Adipose tissue (tissue), 3 donors: ENCODE measurements around the gene LENEP. TPM values are rescaled to one million over a fixed set of nuclear protein-coding genes. Genes with fewer than 3 reads are reported as not detected.
A peak's percentile ranks its signal among the peaks of the same experiment; 100 is the strongest.

Experiments used
- H3K27ac ChIP-seq: one replicate; pipeline ENCODE4 v1.5.1; 2013; ENCODE audit warnings: low read depth, low read length
- WGBS, 3 donors: extraction: QIAGEN DNeasy Blood & Tissue Kit; methylation state at CpG; one replicate each; pipeline ENCODE4 v1.1.7; 2013; 5-methylcytosine and 5-hydroxymethylcytosine counted together
- polyA plus RNA-seq, 3 donors: library from polyadenylated mRNA; stranded (reverse); fragments of 200-250 nt; gene quantifications; one replicate each; pipeline ENCODE4 v1.2.3, GENCODE V29; 2013
- donor health status: healthy with polysubstance abuse.
- donor health status: Bipolar disorder and iron deficiency.
- donor health status: healthy.

Gene LENEP
- polyA plus RNA-seq, 3 donors = not detected

DNA sequence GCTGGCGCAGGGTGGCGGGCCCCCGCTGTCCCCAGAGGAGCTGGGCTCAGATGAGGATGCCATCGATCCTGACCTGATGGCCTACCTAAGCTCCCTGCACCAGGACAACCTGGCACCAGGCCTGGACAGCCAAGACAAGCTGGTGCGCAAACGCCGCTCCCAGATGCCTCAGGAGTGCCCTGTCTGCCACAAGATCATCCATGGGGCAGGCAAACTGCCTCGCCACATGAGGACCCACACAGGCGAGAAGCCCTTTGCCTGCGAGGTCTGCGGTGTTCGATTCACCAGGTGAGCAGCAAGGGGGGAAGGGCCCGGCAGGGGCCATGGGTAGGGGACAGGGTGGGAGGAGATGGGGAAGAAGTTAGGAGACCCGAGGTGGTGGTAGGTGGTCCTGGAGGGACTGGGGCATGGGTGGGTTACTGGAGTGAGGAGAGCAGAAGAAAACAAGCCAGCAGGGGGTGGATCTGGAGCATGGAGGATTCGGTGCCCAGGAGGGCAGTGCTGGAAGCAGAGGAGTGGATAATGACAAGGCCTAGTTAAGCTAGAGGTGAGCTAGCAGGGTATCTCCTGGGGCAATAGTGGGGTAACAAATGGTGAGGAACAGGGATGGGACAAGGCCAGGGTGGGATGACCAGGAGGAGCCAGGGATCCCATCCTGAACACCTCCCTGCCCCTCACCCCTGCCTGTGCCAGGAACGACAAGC is 22.3 kb downstream of the LENEP start:
- no peak overlapping the region for H3K27ac ChIP-seq
- 82 to 85% (median 85%) methylated on average over 16 of the region's 16 CpGs for WGBS, 3 donors

DNA sequence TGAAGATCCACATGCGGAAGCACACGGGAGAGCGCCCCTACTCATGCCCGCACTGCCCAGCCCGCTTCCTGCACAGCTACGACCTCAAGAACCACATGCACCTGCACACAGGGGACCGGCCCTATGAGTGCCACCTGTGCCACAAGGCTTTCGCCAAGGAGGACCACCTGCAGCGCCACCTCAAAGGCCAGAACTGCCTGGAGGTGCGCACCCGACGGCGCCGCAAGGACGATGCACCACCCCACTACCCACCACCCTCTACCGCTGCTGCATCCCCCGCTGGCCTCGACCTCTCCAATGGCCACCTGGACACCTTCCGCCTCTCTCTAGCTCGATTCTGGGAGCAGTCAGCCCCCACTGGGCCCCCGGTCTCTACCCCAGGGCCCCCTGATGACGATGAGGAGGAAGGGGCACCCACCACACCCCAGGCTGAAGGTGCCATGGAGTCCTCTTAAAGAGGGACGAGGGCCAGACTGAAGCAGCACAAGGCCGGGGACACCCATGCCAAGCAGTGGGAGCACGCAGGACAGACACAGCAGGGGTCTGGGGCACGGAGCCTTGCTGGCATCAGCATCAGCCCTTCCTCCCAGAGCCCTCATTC is 22.9 kb downstream of the LENEP start:
- H3K27ac ChIP-seq = no peak overlapping the region
- 71 to 82% (median 77%) methylated on average over 24 to 26 of the region's 26 CpGs for WGBS, 3 donors

DNA sequence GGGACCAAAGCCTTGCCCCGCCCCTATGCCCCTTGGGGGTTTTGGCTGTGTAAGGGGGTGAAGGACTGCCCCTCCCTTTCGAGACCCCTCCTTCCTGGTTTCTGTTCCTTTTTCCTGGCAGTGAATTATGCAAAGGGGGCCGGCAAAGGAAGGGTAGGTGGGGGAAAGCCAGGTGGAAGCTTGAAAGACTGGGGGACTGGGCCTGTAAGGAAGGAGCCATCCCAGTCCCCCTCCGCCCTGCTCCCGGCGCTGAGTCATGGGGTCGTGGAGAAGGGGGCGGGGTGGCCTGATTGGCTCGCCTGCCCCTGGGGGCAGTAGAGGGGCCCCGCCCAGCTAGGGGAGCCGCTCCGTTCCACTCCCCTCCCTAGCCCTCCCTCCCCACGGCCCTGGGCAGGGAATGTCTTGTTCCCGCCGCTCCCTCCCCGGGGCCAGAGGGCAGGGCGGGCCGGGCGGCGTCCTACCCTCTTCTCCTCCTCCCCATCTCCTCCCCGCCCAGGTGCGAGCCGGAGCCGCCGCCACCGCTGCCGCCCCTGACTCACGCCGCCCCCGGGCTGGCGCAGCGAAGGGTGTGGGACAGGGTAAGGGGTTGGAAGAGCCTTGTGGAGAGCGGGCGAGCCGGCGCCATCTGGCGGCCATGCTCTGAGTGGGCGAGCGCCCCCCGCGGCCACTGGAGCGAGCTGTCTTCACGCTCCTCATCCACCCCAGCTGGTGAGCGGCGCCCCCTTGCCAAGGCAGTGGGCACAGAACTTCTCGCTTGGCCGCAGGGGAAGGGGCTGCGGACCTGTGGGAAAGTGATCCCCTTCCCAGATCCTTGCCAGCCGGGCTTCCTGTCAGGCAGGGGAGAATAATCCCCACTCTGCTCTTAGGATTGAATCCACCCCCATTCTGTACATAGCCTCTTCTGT is 23.9 kb downstream of the LENEP start:
- H3K27ac ChIP-seq = peak overlapping the region; percentile 57
- 3 to 7% (median 3%) methylated on average over 23 to 49 of the region's 49 CpGs for WGBS, 3 donors

DNA sequence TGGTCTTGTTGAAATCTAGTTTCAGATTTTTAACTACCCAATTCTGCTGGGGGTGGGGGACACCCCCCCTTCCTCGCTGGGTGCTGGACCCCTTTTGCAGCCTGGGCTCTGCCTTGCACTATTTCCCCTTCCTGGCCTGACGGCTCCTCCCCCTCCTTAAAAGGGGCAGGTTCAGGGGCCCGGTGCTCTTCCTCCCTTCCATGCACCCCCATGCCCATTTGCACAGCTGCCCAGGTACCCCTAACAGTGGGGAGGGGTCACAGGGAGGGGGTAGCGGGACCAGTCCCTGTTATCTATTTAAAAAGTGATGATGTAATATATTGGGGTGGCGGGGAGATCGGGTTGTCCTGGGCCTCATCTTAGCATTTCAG is 24.5 kb downstream of the LENEP start:
- H3K27ac ChIP-seq = no peak overlapping the region
- 37 to 53% (median 49%) methylated on average over 6 of the region's 6 CpGs for WGBS, 3 donors

DNA sequence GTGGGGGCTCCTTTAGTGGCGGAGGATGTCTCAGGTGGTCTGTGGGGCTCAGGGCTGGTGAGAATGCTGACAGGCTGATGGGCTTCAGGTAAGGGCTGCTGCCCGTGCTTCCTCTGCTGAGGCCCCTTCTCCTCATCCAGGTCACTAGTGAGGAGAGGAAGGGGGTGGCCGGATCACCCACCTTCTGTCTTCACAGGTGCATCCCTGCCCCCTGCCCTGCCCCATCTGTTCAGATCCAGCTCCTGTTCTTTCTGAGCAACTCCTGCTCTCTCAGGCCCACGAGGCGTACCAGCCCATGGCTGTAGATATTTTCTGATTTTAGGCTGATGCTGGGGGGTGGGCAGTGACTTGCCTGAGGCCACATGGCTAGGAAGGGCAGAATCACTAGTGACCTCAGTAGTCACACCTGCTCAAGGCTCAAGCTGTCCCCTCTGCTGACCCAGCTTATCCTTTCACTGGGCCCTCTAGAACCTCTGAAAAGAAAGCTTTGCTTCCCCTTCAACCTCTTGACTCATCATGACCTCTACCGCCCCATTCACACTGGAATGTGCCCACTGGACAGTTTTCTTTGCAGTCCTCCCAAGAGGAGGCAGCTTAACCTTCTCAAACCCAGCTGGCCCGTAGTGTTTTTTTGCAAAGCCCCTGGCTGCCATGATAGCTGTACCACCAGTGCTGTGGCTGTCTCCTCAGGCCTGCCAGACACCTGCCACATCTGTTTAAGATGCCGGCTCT is 25.4 kb downstream of the LENEP start:
- H3K27ac ChIP-seq = no peak overlapping the region
- 84 to 90% (median 85%) methylated on average over 8 of the region's 8 CpGs for WGBS, 3 donors

DNA sequence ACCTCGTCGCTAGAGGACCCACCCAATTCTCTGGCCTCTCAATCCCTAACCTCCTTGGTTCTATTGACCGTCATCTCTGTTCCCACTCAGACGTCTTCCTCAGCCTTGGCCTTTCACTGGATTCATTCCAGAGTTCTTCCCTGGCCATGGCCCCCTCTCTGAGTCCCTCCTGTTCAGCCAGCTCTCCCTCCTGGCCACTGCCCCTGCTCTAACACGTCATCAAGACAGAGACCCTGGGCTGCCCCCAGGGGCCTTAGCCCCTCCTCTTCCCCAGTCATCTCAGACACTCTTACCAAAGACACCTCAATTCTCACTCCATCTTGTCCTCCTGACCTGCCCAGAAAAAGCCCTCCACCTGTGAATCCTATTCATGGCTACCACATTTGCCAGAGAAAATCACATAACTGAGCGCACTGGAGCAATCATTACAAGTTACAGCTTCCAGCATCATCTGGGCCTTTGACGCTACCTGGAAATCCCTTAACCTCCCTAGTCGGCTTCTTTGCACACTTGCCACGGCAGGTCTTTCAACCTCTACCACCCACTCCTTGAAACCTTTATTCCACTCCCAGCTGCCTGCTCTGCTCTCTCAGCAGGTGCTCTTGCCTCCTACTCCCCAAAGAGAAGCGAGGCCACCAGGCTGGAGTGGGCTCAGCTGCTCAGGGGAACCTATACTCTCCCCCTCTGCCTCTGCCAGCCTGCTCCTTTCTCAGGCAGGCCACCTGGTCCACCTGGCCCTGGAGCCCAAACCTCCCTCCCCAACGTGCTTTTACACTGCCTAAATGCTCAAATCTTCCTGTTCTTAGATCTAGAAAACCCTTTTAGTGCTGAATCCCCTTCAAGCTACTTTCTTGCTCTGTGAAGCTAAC is 26.2 kb downstream of the LENEP start:
- WGBS, 3 donors = 75 to 87% (median 82%) methylated on average over 11 of the region's 11 CpGs
- no peak overlapping the region for H3K27ac ChIP-seq

DNA sequence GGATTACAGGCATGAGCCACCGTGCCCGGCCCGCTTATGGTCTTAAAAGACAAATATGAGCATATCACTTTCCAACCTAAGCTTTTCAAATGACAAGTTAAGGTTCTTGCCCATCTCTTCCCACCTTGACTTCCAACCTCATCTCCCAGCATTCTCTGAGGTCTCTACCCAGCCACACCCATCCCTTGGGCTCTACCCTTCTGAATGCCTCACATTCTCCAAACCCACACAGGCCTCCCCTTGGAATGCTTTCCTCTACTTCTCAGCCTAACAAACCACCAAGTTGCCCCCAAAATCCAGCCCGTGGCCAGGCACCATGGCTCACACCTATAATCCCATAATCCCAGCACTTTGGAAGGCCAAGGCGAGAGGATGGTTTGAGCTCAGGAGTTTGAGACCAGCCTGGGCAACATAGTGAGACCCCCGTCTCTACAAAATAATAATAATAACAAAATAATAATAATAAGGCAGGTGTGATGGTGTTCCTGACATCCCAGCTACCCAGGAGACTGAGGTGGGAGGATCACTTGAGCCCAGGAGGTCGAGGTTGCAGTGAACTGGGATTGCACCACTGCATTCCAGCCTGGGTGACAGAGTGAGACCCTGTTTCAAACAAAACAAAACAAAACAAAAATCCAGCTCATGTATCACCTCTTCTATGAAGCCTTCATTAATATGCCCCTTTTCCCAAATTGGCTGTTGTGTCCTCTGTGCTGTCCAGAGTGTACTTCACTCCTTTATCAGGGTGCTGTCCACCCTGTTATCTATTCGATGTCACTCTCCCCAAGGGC is 28.9 kb downstream of the LENEP start:
- WGBS, 3 donors = 84 to 89% (median 85%) methylated on average over 8 of the region's 8 CpGs
- H3K27ac ChIP-seq = no peak overlapping the region

DNA sequence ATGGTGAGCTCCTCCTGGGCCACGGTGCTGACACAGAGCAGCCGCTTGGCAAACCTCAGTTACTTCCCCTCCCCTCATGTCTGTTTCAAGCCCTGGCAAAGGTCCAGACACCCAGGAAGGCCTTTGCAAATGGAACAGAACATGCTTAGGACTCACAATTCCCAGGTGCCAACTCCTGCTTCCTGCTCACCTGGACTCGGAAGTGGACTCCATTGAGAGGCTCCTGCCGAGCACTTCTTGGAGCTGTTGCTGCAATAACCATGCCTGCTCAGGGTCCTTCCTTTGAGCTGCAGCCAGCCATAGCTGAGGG is 29.5 kb downstream of the LENEP start:
- WGBS, 3 donors = 39 to 63% (median 56%) methylated on average over 4 of the region's 4 CpGs
- no peak overlapping the region for H3K27ac ChIP-seq

DNA sequence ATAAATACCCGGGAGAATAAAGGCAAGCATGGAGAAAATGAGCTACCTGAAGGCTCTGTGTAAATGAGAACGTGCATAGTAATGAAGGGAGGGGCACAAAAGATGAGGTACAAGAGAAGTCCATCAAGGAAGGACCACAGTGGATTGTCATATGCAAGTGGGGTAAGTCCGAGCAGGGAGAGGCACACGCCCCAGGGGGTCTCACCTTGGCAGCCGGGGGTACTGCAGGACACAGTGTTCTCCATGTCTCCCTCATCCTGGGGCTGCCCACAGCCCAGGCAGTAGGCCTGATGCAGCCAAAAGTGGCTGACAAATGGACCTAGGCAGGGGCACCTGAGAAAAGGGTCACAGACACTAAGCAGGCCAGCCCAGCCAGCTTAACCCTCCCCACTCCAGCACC is 30.2 kb downstream of the LENEP start:
- H3K27ac ChIP-seq = no peak overlapping the region
- 74 to 88% (median 83%) methylated on average over 5 of the region's 5 CpGs for WGBS, 3 donors

DNA sequence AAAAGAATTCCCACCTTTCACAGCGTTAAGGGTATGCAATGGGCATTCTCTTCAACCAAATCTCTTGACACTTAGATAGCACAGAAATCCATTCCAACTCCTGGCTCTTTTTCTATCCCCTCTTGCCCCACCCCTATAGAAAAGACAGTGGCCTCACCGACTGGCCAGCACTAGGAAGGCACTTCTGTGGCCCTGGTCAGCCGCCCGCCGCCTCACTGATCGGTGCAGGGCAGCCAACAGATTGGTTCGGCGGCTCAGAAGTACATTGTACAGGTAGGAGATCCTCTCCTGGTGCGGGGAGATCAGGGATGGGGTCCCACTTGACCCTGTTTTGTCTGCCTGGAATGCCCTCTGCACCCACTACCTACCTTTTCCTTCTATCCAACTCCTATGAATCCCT is 30.9 kb downstream of the LENEP start:
- 89 to 91% (median 90%) methylated on average over 9 of the region's 9 CpGs for WGBS, 3 donors
- H3K27ac ChIP-seq = no peak overlapping the region

DNA sequence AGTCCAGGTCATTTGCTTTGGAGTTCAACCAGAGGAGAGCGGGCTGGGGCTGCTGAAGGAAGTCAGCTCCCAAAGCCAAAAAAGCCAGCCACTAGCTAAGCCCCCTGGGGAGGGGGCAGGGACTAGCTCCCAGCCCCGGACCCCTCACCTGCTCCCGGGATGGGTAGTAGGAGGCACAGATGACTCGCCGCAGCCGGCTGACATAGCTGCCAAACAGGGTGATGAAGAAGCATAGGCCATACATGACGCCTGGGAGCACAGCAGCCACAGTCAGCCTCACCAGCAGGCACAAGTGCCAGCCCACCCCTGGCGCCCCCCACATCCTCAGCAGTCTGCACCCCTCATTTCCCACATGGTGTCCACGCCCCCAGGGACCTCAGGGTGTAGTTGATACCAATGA is 32.8 kb downstream of the LENEP start:
- H3K27ac ChIP-seq = no peak overlapping the region
- WGBS, 3 donors = 68 to 78% (median 75%) methylated on average over 9 of the region's 9 CpGs

DNA sequence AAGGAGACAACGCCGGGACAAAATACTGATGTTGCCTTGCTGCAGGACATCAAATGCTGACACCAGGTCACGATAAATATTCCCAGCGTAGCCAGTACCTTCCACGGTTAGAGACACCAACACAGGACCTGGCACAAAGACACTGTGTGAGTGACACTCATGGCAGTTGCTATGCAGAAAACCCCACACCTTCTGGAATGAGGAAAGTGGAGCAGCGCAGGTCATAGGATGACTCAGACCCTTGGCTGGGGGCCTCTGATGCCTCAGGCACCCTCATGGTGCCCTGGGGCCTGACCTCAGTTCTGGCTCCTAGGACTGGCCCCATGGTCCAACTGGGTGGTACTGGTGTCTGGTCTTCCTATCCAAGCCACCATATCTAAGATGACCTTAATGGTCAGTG is 33.2 kb downstream of the LENEP start:
- no peak overlapping the region for H3K27ac ChIP-seq
- WGBS, 3 donors = 91 to 95% (median 91%) methylated on average over 6 of the region's 6 CpGs

DNA sequence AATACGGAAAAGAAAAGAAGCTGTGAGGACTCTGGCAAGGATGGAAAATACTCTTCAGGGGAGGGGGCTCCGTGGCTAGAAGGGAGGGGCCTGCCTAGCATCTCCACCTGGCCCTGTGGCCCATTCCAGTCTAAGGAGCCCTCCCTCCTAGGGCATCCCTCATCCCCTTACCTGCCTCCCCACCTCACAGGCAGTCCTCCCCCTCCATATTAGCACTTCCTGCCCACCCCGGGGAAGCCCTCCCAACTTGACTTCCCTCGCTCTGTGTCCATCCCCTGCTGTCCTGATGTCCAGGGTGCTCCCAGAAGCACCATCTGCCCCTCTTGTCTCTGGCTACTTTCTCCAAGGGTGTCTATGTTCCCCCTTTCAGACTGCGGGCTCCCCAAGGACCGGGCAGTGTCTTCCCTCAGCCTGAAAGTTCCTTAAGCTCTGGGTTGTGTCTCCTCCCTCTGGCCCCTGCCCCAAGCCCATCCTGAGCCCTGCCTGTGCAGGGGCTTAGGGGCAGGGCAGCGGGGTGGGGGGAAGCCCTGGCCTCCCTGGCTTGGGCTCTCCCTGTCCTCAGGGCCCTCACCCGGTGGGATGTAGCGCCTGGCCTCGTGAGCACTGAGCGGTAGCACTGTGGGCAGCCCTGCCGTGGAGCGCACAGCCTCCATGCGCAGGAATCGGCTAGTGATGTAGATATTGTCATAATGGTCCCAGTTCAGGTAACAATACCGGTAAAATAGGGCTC is 36.3 kb downstream of the LENEP start:
- WGBS, 3 donors = 84 to 87% (median 85%) methylated on average over 15 to 16 of the region's 16 CpGs
- H3K27ac ChIP-seq = no peak overlapping the region

DNA sequence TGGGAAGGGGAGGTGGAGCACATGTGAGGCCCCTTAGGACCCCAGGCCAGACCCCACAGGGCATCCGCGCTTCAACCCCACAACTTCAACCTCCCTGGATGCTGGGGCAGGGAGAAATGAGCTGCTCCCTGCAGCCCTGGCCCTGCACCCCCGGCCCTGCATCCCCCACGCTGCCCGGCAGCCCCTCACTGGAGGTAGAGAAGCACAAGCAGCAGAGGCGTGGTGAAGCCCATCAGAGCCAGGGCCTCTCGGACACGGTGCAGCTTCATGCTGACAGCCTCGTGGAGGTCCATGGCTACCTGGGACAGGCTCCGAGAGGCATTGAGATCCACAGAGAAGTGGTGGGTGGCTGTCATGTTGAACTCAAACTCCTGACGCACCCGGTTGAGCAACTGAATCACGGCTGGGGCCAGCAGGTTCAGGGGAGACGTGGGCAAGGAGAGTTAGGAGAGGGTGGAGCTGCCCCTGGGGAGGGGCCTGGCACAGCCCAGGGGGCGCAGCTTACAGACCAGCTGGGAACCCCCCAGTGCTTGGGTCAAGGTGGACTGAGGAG is 36.9 kb downstream of the LENEP start:
- WGBS, 3 donors = 85 to 89% (median 86%) methylated on average over 15 of the region's 15 CpGs

DNA sequence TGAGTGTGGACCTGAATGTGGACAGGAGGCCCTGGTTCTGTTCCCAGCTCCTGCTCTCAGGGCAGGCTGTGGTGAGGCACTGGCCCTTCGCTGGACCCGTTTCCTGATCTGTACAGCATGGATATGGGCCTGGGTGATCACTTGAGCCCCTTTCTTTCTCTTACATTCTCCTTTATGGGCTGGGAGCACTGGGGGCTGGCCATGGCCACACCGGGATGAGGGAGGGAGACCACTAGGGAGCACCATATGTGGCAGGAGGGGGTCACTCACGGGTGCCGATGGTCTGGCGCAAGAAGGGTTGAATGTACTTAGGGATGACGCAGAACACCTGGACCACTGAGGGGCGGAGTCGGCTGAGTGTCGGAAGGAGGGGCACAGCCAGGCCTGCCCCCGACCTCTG is 37.5 kb downstream of the LENEP start:
- WGBS, 3 donors = 79 to 84% (median 82%) methylated on average over 8 to 11 of the region's 11 CpGs
- H3K27ac ChIP-seq = no peak overlapping the region

More for the DNA sequence above, 36.9 kb downstream of the LENEP start:
- H3K27ac ChIP-seq = no peak overlapping the region

DNA sequence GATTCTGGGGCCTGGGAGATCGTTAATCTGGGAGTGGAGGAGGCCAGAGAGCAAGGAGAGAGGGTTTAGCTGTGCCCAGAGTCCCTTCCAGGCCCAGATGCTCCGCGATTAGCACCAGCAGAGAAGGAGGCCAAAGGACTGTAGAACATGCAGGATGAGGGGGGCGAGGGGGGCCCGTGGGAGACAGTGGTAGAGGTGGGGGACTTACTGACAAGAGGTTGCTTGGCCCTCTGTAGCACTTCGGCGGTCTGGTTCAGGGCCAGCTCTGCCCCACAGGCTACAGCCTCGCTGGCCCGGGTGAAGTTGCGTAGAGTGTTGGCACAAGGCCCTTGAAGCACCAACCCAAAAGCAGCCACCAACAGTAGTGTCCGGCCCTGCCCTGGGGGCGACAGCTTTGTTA is 39.5 kb downstream of the LENEP start:
- 81 to 89% (median 87%) methylated on average over 12 of the region's 12 CpGs for WGBS, 3 donors
- no peak overlapping the region for H3K27ac ChIP-seq
